ENCODE results near the gene FBN2. TPM values are rescaled to one million over a fixed set of nuclear protein-coding genes. Genes with fewer than 3 reads are reported as not detected.

FBN2 gene
- total and polyA plus RNA-seq, 2 of the 4 experiments (the other 2 are of a cell fraction), result 26.7 to 69.0 TPM

DNA sequence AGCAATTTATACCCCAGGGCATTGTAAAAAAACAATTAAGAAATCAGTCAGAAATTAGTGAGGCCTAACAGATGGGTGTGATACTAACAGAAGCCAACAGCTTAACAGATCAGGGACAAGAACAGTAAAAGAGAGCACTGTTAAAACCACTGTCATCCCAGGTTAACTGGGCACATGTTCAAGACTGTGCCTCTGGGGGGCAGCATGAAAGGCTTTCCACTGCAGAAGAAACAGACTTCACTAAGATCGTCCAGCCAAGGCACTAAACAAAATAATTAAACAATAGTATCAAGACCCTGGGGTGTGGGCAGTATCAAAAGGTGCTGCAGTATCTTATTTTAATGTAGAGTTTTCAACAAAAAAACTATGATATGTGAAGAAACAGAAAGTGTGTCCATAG, 43.5 kb downstream of the FBN2 start:
- BruUV-seq (replicated peaks), result no TSS peak
- H2BK5ac ChIP-seq (ENCODE audit: low read depth, low read length, poor library complexity, severe bottlenecking), result no peak overlapping the region
- no peak overlapping the region for H4K91ac ChIP-seq (ENCODE audit: insufficient read depth, low read depth, low read length)
- H3K27me3 ChIP-seq (ENCODE audit: control insufficient read depth, insufficient read depth, low read length), result no peaks in the 10 kb centered on the region
- DNase-seq (no peak), ATAC-seq (ENCODE audit: low read depth) (no peak)
- no peak overlapping the region for H3K56ac ChIP-seq (ENCODE audit: extremely low read depth, insufficient read depth, low read length)
- H2BK15ac ChIP-seq (ENCODE audit: low read depth, low read length), result no peak overlapping the region
- H3K9me1 ChIP-seq (ENCODE audit: insufficient read depth, low read length), result peaks cover 3% of the 10 kb centered on the region; the same call in 1 of the 2 replicates
- peaks cover 6% of the 10 kb centered on the region for H3K4me1 ChIP-seq (ENCODE audit: control insufficient read depth, insufficient read depth, low read length)
- no peak overlapping the region for H3K27ac ChIP-seq (ENCODE audit: insufficient read depth, low read length)
- no peak overlapping the region for H2AK5ac ChIP-seq (ENCODE audit: low read depth, low read length)
- no peak overlapping the region for H3K4me3 ChIP-seq (ENCODE audit: insufficient read depth, low read depth, low read length)
- no peak overlapping the region for H3K4me2 ChIP-seq (ENCODE audit: low read depth, low read length)
- H2BK20ac ChIP-seq (ENCODE audit: low read depth, low read length), result no peak overlapping the region
- peaks cover 4 to 31% of the 10 kb centered on the region in 2 experiments; a peak in 3 of 4 replicates for H3K79me1 ChIP-seq (ENCODE audit: low read depth in 1 of 2, low read length in 2 of 2)
- TF ChIP-seq RAD21 (IDR thresholded peaks at IDR 0.05; ENCODE audit: low read length) (no peak), NFE2L2 (IDR thresholded peaks at IDR 0.05; ENCODE audit: low read depth, low read length) (no peak), MAFK (IDR thresholded peaks at IDR 0.05; ENCODE audit: low read depth, low read length) (no peak), SMC3 (IDR thresholded peaks at IDR 0.05; ENCODE audit: low read depth, low read length) (no peak), POLR2A (IDR thresholded peaks at IDR 0.05; ENCODE audit: low read depth, low read length) (no peak), RCOR1 (IDR thresholded peaks at IDR 0.05; ENCODE audit: insufficient replicate concordance, low read length) (no peak), BHLHE40 (IDR thresholded peaks at IDR 0.05; ENCODE audit: low read depth, low read length) (no peak), CHD1 (IDR thresholded peaks at IDR 0.05; ENCODE audit: low read depth, low read length) (no peak), FOS (IDR thresholded peaks at IDR 0.05; ENCODE audit: low read depth, low read length) (no peak), MXI1 (IDR thresholded peaks at IDR 0.05; ENCODE audit: borderline replicate concordance, low read depth, low read length) (no peak), MAZ (IDR thresholded peaks at IDR 0.05; ENCODE audit: borderline replicate concordance, low read depth, low read length) (no peak), RFX5 (IDR thresholded peaks at IDR 0.05; ENCODE audit: low read depth, low read length) (no peak)
- TF ChIP-seq, protein P1, sequence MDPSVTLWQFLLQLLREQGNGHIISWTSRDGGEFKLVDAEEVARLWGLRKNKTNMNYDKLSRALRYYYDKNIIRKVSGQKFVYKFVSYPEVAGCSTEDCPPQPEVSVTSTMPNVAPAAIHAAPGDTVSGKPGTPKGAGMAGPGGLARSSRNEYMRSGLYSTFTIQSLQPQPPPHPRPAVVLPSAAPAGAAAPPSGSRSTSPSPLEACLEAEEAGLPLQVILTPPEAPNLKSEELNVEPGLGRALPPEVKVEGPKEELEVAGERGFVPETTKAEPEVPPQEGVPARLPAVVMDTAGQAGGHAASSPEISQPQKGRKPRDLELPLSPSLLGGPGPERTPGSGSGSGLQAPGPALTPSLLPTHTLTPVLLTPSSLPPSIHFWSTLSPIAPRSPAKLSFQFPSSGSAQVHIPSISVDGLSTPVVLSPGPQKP (IDR thresholded peaks at IDR 0.05; ENCODE audit: borderline replicate concordance, low read depth, low read length), result no peak
- TF ChIP-seq, protein P2, sequence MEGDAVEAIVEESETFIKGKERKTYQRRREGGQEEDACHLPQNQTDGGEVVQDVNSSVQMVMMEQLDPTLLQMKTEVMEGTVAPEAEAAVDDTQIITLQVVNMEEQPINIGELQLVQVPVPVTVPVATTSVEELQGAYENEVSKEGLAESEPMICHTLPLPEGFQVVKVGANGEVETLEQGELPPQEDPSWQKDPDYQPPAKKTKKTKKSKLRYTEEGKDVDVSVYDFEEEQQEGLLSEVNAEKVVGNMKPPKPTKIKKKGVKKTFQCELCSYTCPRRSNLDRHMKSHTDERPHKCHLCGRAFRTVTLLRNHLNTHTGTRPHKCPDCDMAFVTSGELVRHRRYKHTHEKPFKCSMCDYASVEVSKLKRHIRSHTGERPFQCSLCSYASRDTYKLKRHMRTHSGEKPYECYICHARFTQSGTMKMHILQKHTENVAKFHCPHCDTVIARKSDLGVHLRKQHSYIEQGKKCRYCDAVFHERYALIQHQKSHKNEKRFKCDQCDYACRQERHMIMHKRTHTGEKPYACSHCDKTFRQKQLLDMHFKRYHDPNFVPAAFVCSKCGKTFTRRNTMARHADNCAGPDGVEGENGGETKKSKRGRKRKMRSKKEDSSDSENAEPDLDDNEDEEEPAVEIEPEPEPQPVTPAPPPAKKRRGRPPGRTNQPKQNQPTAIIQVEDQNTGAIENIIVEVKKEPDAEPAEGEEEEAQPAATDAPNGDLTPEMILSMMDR (conservative IDR thresholded peaks at IDR 0.05; ENCODE audit: low read depth, low read length), result no peak; the same call in 1 of the 2 replicates
- TF ChIP-seq, protein P3, sequence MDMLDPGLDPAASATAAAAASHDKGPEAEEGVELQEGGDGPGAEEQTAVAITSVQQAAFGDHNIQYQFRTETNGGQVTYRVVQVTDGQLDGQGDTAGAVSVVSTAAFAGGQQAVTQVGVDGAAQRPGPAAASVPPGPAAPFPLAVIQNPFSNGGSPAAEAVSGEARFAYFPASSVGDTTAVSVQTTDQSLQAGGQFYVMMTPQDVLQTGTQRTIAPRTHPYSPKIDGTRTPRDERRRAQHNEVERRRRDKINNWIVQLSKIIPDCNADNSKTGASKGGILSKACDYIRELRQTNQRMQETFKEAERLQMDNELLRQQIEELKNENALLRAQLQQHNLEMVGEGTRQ (IDR thresholded peaks at IDR 0.05; ENCODE audit: low read depth, low read length), result no peak
- peaks cover 22% of the 10 kb centered on the region; the same call in 1 of the 2 replicates for H4K20me1 ChIP-seq (ENCODE audit: insufficient read depth, low read length)
- intact Hi-C loops (cut with micrococcal nuclease), result no loop called here
- no peaks in the 10 kb centered on the region for H3K9me3 ChIP-seq (ENCODE audit: control insufficient read depth, insufficient read depth, low read length)
- no peak overlapping the region for H3K4ac ChIP-seq (ENCODE audit: low read depth, low read length)
- H4K8ac ChIP-seq (ENCODE audit: low read depth in 2 of 2, low read length in 2 of 2), result no peak overlapping the region
- no peak overlapping the region for H2AK9ac ChIP-seq (replicated peaks; ENCODE audit: low read depth, low read length, poor library complexity)
- no peak overlapping the region for H3K14ac ChIP-seq (replicated peaks; ENCODE audit: low read depth, low read length)
- no peak overlapping the region for H2BK120ac ChIP-seq (ENCODE audit: low read depth, low read length)
- CTCF ChIA-PET, result interaction anchor here (1.0 to 1.2 kb wide), 2 partner anchors 22 to 42 kb away, joined by 3 read pairs; no protein-coding TSS in a partner anchor
- POLR2A ChIA-PET (ENCODE audit: unreplicated experiment), result no interaction called here
- no peak overlapping the region for H3K18ac ChIP-seq (ENCODE audit: low read depth, low read length)
- in situ Hi-C loops (cut with MboI; ENCODE audit: low sequenced_read_pairs), result loop anchor here (25.0 kb wide), 1 partner anchor 932 kb away; no protein-coding TSS in a partner anchor
- no peak overlapping the region for H3K23ac ChIP-seq (ENCODE audit: low read depth, low read length)
- no CpG with 5 or more reads among the region's 1 CpG for WGBS, 2 experiments (ENCODE audit: extremely low coverage in 2 of 2, insufficient read length in 1 of 2)
- no peak overlapping the region for H4K5ac ChIP-seq (ENCODE audit: low read depth, low read length)
- H2AFZ ChIP-seq (replicated peaks; ENCODE audit: low read length, poor library complexity), result no peak overlapping the region
- H3K9ac ChIP-seq (ENCODE audit: low read depth, low read length), result no peak overlapping the region
- H3K36me3 ChIP-seq (ENCODE audit: control insufficient read depth, insufficient read depth, low read length), result peaks cover 1% of the 10 kb centered on the region
- dilution Hi-C loops (cut with HindIII; ENCODE audit: low sequenced_read_pairs, unreplicated experiment), result no loop called here
